Erythroblast (primary cell): Measurements from ENCODE around the gene TPSB2.
"Not testable (repeated sequence)": the region's sequence is repeated elsewhere in the genome, so short reads cannot be mapped to it uniquely, and the experiment has no call there.

Experiments
- DNase-seq, 2 experiments: peaks; one replicate each; lab custom pipeline; 2025; lab: John Stamatoyannopoulos, UW
- GATA1 ChIP-seq: IDR thresholded peaks from 2 replicates; pipeline ENCODE4 v1.6.1; 2011; ENCODE audit warnings: low read depth, mild to moderate bottlenecking, control low read depth, low read length, moderate library complexity
- POLR2A ChIP-seq: IDR thresholded peaks from 2 replicates; pipeline ENCODE4 v1.6.1; 2011; ENCODE audit warnings: mild to moderate bottlenecking, low read length

TPSB2 gene

DNA sequence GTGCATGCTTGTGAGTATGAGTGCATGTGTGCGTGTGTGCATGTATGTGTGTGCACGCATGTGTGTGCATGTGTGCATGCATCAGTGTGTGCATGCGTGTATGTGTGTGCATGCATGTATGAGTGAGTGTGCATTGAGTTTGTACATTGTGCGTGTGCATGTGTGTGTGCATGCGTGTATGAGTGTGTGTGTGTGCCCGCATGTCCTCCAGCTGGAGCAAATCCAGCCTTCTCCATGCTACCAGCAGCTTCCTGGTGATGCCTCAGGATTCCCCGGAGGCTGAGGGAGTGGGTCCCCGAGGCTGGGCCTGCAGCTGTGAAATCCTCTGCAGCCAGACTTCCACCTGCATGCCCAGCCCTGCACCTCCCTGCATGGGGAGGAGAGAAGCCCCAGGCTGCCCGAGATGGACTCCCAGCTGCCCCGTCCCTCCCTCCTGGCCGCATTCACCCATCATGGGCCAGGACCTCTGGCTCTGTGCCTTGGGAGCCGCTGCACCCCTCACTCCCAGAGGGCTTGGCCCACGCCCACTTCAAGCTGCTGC lies 35.2 kb upstream of the TPSB2 start:
- DNase-seq = no peak
- TF ChIP-seq GATA1 (no peak), POLR2A (no peak)

DNA sequence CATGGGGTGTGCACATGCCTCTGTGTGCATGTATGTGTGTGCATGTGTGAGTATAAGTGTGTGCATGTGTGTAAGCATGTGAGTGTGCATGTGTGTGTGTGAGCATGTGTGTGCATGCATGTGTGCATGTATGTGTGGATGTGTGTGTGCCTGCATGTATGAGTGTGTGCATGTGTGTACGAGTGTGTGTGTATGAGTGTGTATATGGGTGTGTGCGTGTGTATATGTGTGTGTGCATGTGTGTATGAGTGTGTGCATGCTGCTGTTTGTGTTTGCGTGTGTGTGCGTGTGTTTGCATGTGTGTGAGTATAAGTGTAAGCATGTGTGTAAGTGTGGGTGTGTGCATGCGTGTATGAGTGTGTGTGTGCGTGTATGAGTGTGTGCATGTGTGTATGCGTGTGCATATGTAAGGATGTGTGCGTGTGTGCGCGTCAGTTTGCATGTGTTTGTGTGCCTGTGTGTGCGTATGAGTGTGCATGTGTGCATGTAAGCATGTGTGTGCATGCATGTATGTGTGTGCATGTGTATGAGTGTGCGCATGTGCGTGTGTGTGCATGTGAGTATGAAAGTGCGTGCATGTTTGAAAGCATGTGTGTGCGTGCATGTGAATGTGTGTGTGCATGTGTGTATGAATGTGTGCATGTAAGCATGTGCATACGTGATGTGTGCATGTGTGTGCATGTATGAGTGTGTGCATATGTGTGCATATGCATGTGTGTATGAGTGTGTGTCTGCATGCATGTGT lies 34.5 kb upstream of the TPSB2 start:
- DNase-seq = no peak
- TF ChIP-seq POLR2A = no peak
- TF ChIP-seq GATA1 = no peak

DNA sequence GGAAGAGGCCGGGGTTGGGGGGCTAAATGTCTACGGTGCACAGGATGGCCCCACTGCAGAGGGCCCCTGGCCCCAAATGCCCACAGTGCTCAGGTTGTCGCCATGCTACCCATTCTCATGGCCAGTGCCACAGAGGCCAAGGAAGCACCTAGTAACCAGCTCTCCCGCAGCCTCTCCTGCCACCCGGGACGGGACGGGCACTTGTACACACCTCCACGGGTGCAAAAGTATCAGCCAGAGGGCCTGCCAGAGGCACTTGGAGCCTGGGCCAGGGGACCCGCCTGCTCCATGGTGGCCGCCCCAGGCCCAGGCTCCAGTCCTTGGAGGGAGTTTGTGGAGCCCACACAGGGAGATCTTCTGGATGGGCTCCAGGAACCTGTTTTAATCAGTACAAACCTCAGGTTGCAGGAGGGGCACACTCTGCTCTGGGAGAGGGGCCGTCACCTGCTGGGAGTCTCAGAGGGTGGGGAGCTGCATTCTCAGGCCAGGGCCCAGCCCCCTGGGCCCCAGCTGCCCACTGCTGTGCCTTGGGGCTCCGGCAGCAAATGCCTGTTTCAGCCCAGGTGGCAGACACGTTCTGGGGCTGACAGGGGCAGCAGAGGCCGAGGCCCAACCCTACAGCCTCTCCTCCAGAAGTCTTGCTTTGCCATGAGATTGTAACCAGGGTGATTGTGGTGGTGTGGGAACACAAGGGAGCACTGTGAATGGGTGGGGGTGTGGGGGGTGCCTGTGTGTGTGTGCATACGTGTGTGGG lies 33.8 kb upstream of the TPSB2 start:
- no peak for DNase-seq
- TF ChIP-seq GATA1 (no peak), POLR2A (no peak)

DNA sequence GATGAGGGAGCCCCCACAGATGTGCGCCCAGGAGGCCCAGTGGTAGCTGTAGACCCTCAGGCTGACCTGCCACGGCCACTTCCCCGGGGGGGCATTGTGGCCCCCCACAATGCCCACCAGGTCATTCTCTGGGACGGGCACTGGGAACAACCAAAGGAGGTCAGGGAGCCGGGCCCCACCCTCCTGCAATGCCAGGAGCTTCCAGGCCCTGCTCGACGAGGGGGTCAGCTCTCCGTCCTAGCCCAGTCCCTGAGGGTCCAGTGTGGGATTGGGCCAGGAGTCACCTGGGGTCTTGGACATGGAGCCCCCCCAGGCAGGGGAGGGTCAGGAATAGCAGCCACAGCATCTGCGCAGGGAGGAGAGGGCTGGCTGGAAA lies 32.9 kb upstream of the TPSB2 start:
- TF ChIP-seq GATA1 = no peak
- no peak for TF ChIP-seq POLR2A

DNA sequence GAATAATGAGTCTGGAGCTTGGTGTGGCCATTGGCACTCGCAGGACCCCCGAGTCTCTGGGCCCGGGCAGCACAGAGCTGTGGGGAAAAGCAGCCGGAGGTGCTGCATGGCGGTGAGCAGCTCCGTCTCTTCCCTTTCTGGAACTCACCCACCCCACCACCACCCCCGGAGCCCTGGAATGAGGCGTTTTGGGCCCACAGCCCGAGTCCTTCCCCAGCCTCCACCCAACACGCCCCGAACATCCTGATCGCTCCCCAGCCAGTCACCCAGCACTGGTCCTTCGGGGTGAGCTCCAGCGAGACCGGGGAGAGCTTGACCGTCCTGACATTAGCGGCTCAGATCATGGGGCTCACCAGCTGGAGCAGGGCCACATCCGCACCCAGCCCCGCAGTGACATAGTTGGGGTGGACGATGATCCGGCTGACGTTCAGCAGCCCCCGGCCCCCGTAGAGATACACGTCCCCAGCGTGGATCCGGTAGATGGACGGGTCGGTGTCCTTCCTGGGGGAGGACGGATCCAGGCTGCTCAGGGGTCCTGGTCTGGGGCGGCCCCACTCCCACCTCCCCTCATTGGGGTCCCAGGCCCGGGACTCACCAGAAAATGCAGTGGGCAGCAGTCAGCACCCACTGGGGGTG lies 32.3 kb upstream of the TPSB2 start:
- no peak for TF ChIP-seq GATA1
- no peak for TF ChIP-seq POLR2A
- DNase-seq = no peak

More for the DNA sequence above, 32.9 kb upstream of the TPSB2 start:
- no peak for DNase-seq

DNA sequence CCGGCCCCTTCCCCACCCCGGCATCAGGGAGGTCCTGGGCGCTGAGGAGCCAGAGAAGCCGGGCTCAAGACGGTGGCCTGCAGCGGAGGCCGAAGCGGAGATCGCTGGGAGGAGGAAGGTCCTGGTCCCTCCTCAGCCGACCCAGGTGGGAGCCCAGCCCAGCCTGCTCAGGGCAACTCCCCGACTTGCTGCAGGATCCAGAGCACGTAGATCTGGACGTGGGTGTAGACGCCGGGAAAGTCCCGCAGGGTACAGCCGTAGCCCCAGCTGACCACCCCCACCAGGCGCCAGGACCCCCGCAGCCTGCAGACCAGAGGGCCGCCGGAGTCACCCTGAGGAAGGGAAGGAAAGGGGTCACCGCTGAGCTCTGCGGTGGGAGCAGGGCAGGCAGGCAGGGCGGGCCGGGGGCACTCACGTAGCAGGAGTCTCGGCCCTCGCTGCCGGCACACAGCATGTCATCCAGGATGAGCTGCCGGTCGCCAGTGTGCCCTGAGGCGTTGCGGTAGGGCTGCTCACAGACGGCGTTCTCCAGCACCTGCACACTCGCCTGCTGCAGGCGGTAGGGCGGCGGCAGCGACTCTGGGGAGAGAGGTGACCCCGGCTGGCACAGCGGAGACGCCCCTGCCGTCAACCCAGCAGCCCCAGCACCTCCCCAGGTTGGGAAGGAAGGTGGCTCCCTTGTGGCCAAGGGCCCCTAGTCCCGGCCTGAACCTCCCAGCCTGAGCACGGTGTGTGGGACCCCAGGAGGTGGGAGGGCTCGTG lies 31.3 kb upstream of the TPSB2 start:
- no peak for DNase-seq
- TF ChIP-seq GATA1 (no peak), POLR2A (no peak)

DNA sequence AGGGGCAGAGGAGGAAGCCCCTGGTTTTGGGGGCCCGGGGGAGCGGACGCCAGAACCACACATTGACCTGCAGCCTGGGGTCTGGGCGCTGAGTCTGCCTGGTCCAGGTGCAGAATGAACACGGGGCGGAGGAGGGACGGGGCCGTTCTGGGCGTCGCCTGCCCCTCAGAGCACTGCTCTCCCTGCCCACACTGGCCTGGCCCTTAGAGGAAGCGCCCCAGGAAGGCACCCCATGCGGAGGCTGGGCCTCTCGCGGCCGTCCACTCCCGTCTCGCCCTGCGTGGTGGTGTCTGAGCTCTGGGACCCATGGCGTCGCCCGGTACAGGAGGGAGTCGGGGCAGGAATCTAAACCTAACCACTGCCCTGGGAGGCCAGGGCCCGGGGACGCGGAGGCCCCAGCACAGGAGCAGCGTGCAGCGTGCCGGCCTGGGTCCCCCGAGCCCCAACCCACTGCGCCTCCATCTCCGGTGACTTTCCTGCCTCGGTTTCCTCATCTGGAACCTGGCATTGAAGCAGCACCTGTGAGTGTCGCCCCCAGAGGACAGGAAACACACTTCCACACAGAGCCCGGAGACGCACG lies 30.2 kb upstream of the TPSB2 start:
- DNase-seq = no peak

DNA sequence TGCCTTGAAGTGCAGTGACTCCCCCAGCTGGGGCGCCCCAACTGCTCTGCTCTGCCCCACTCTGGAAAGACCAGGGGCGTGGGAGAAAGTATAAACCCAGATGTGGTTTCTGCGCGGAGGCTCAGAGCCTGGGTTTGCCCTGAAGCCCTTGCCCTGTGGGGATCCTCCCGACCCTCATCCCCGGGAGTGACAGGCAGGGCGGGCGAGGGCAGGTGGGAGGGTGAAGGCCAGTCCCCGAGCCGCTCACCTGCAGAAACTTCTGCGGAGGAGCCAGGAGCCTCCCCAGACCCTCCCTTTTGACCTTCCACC lies 29.7 kb upstream of the TPSB2 start:
- TF ChIP-seq POLR2A (no peak), GATA1 (no peak)
- DNase-seq = no peak

More for the DNA sequence above, 30.2 kb upstream of the TPSB2 start:
- no peak for TF ChIP-seq GATA1
- no peak for TF ChIP-seq POLR2A

DNA sequence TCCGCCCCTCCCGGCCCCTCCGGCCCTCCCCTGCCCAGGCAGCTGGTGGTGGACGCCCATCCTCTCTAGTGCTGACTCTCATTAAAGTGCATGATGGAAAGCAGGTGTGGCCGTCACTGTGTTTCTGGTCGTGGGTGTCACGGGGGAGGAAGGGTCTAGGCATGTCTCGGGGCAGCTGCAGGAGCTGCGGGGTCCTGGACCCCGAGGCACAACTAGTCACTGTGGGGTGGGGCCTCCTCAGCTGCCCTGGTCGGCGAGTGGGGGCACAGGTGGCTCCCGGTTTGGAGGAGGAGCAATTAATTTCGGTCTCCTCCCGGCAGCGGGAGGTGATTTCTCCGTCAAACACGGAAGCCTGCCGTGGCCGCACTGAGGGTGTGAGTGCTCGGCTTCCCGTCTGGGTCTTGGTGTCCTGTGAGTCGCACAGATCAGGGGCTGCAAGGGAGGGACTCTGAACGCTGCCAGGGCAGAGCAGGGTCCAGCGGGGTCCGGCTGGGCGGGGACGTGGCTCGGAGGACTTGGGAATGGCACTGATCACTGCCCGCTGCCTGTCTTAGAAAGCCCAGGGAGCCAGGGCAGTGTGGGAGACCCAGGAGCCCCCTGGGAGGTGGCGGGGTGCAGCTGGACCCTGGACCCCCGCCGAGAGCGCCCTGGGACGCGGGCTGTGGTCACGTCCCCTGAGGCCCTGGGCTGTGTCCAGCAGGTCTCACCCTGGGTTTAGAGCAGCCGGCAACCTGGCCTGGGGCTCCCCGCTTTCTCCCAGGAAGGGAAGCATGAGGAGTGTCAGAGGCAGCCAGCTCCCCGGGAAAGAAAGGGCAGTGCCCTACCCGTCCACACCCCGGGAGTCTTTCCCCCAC lies 29.1 kb upstream of the TPSB2 start:
- DNase-seq = no peak
- TF ChIP-seq POLR2A = no peak

DNA sequence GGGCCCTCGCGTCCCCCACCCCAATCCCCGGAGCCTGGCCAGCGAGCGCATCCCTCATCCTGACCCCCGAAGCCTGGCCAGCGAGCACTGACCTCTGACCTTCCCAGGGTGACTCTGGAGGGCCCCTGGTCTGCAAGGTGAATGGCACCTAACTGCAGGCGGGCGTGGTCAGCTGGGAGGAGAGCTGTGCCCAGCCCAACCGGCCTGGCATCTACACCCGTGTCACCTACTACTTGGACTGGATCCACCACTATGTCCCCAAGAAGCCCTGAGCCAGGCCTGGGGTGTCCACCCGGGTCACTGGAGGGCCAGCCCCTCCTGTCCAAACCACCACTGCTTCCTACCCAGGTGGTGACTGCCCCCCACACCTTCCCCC lies 28.2 kb upstream of the TPSB2 start:
- peak in 1 of 2 experiments; percentile 39 for DNase-seq
- TF ChIP-seq POLR2A = no peak
- no peak for TF ChIP-seq GATA1

DNA sequence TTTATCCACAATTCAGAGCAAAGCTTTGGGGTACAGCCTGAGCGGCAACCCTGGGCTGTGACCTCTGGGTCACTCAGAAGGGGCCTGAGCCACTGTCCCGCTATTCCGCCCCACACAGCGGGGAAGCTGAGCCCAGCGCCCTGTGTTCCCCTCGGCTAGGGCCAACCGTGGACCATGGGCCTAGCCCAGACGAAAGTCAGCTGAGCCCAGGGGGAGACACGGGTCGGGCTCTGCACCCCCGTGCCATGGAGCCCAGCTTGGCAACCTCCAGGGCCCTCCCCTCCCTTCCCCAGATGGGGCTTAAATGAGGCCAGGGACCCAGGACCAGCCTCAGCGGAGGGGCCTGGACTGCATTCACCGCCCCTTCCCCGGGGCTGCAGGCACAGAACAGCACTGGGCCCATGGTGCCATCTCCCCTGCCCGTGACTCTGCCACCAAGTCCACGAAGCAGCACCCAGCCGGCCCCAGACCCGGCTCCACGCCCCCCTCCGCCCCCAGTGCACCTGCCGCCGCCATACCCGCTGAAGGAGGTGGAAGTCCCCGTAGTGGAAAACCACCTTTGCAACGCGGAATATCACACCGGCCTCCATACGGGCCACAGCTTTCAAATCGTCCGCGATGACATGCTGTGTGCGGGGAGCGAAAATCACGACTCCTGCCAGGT lies 27.7 kb upstream of the TPSB2 start:
- no peak for DNase-seq
- TF ChIP-seq POLR2A (no peak), GATA1 (no peak)

DNA sequence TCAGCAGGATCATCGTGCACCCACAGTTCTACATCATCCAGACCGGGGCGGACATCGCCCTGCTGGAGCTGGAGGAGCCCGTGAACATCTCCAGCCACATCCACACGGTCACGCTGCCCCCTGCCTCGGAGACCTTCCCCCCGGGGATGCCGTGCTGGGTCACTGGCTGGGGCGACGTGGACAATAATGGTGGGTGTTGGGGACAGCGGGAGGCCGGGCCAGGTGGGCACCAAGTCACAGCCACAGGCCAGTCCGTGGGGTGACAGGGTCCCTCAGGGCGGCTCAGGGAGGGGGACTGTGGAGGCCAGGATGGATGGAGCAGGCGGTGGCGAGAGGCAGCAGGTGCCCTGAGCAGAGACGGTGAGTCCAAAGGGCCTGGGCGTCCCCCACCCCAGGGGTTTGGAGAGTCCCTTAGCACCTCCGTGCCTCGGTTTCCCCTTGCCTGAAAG lies 26.9 kb upstream of the TPSB2 start:
- DNase-seq = no peak
- TF ChIP-seq POLR2A (no peak), GATA1 (no peak)

DNA sequence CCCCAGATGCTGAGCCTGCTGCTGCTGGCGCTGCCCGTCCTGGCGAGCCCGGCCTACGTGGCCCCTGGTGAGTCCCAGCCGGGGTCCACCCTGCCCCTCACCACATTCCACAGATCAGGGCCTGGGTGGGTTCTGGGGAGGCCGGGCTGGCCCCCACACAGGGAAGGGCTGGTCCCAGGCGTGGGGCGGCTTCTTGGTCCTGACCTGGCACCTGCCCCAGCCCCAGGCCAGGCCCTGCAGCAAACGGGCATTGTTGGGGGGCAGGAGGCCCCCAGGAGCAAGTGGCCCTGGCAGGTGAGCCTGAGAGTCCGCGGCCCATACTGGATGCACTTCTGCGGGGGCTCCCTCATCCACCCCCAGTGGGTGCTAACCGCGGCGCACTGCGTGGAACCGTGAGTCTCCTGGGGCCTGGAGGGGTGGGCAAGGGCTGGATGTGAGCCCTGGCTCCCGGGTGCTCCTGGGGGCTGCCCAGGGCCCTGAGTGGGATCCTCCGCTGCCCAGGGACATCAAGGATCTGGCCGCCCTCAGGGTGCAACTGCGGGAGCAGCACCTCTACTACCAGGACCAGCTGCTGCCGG lies 26.4 kb upstream of the TPSB2 start:
- not testable (repeated sequence) for DNase-seq

DNA sequence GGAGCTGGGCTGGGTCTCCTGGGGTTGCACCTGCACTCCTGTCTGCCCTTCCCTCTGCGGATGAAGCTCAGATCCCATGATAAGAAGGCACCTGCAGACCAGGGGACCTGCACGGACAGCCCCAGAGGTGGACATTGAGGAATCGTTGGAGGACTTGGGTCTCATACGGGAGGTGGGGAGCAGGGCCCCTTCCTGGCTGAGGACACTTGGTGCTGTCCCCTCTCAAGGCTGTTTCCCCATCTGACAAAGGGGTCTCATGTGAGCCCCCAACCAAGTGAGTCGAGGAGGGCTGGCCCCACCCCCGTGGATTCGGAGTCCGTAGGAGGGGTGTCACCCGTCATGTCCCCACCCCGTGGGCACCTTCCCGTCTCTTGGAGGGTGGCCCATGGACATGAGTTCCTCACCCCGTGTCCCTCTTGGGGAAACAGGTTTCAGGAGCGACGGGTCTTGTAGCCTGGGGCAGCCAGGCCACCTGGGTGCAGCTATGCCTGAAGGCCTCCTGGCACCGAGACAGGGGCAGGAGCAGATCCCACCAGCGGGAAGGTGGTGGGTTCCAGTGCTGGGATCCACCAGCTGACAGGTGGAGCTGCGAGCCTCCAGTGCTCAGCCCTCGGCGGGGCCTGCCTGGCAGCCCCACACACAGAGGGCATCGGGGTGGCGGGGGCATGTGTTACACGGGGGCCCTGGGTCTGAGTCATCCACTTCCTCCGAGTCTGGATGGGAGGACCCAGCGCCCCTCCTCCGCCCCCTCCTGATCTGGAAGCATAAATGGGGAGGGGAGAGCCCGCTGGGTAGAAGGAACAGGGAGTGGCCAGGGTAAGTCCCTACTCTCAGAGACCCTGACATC lies 25.5 kb upstream of the TPSB2 start, which contains the start of gene TPSD1:
Gene TPSD1, plus strand, starts transcription at position 794 of the 847 bp plus-strand sequence. CDS start 212 bp downstream, outside the sequence.
- DNase-seq = not testable (repeated sequence)

DNA sequence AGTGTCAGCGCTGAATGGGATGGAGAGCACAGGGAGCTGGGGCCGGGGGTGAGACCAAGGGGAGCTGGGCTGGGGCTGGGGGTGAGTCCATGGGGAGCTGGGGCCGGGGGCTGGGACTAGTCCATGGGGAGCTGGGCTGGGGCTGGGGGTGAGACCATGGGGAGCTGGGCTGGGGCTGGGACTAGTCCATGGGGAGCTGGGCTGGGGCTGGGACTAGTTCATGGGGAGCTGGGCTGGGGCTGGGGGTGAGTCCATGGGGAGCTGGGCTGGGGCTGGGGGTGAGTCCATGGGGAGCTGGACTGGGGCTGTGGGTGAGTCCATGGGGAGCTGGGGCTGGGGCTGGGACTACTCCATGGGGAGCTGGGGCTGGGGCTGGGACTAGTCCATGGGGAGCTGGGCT lies 24.8 kb upstream of the TPSB2 start:
- DNase-seq = not testable (repeated sequence)
